GM18499 (cell line): Measurements from ENCODE around the gene RSPO3.
A peak's percentile ranks its signal among the peaks of the same experiment; 100 is the strongest.
"Not testable (repeated sequence)": the region's sequence is repeated elsewhere in the genome, so short reads cannot be mapped to it uniquely, and the experiment has no call there.

Experiments
- ATAC-seq: cut with Tn5 transposase; IDR thresholded peaks from one replicate; pipeline ENCODE4 v1.9.1; 2021; ENCODE audit warnings: moderate number of reproducible peaks; ENCODE audit not compliant: insufficient read depth, unreplicated experiment

The RSPO3 gene, protein sequence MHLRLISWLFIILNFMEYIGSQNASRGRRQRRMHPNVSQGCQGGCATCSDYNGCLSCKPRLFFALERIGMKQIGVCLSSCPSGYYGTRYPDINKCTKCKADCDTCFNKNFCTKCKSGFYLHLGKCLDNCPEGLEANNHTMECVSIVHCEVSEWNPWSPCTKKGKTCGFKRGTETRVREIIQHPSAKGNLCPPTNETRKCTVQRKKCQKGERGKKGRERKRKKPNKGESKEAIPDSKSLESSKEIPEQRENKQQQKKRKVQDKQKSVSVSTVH

DNA sequence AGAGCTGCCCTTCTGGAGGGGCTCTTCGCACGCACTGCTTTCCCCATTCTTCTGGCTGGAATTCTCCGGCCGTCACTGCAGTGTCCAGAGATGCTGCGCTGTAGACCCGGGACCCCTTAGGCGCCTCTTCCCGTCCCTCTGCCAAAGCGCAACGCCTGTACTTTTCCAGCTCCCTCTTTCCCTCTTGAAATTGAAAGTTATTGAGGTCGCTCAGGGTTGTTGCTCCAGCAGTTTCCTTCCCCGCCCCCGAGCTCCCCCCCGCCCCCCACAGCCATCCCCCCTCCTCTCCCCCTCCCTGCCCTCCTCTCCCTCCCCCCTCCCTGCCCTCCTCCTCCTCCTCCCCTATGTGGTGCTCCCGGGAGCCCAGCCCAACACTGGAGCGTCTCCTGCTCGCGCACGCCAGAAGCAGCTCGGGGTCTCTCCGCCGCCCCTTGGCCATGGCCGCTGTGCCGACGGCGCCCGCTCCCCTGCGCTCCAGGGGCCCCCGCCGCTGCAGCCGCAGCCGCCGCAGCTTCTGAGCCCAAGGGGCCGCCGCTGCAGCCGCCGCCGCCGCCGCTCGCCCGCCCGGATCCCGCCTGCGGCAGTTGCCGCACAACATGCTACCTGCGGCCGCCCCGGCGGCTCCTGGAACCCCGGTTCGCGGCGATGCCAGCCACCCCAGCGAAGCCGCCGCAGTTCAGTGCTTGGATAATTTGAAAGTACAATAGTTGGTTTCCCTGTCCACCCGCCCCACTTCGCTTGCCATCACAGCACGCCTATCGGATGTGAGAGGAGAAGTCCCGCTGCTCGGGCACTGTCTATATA is at the start of gene RSPO3:
Gene RSPO3 (plus strand): TSS at position 374 of the 804 bp plus-strand sequence. CDS start 522 bp downstream, outside the sequence.
- ATAC-seq = no peak

DNA sequence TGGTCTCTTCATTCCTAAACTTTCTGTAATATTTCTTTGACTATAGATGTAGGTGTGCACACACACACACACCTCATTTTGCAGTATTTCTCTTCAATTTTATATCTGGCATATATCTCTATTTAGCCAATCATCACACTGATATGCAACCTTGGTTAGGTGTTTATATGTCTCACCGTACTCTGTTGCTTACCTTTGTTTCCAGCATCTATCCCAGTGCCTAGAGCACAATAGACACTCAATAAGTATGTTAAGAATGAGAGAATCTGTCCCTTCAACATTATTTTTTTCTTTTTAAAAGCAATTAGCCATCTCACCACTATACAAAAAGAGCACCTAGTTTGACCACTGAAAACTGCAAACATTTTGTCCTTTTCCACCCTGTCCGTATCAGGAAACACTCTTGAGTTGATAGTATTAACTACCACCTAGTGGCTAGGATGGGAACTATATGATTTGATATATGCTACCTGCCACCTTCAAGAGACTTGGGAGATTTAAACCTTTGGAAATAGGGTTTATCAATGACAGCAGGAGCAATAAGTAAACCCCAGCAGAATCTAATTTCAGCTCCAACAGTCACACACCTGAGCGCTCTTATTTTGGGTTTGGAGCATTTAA is 48.7 kb upstream of the RSPO3 start:
- peak; percentile 61 for ATAC-seq

DNA sequence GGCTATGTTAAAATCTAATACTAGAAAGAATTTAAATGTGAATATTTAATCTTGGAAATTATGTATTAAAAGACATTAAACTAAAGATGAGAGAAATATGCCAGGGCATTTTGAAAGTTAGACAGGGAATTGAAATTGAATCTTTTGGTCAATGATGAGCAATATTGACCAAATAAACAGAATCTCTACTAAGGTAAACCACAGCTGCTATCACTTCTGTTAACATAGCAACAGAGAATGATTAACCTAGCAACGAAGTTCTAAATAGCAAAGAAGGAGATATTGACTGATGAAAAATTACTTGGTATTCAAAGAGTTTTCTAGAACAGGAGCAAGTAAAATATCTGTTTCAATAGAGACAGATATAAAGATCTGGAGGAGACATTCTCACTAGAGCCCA is 45.2 kb upstream of the RSPO3 start:
- ATAC-seq = peak; percentile 49

DNA sequence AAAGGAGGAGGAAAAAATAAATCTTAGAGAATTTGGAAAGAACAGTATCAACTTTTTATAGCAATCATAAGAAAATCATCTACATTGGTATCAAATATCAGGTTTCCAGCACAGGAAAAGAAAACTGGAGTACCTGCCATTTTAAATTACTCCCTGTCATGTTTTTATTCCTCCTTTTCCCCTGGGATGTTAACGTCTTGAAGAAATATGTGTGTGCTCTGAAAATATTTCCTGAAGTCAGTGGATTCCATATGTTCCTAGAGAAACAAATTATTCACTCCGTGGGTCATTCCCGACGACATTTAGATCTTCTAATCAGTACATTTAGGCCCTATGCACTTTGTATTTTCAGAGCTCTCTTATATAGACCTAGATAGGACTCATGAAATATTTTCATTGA is 42.0 kb upstream of the RSPO3 start:
- no peak for ATAC-seq

DNA sequence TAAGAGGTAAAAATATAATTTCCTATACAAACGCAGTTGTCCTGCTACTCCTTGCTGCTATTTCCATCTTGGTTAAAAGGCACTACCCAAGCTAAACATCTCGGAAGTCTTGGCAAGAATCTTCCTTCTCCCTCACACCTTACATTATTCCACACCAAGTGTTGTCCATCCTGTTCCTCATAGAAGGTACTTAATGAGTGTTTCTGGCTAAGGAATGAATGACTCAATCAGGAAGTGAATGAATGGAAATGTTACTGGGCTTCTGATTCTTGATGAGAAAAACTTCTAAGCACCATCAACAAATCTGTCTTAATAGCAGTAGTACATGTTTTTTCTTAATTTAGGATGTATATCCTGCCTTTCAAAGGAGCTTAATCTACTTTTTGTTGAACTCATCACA is 40.6 kb upstream of the RSPO3 start:
- no peak for ATAC-seq

DNA sequence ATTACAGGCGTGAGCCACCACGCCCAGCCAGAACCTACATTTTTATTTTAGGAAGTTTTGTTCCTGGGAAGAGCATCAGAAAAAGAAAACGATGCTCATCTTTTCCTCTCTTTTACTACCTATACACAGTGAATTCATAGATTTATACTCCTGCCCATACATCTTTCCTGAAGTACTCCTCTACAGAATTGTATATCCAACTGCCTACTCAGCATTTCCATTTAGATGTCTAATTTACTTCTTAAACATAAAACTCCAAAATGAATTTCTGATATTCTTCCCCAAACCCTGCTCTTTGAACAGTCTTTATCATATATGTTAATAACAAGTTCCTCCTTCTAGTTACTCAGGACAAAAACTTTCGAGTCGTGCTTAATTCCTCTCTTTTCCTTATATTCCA is 39.8 kb upstream of the RSPO3 start:
- no peak for ATAC-seq

DNA sequence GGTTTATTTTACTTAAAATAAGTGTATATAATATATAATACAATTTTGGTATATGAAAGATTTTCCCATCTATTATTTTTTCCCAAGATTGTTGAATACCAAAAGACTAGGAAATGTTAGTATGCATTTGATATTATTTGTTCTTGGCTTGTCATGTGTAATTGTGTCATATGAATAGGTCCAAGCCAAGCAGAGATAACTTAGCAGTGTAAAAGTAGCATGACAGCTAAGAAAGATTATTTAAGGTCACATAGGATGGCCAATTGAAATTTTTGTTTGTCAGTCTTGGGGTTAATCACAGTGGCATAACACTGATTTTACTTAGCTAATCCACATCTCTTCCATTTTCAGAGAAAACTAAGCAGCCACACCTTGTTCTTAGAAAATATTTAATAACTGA is 38.8 kb upstream of the RSPO3 start:
- ATAC-seq = no peak

DNA sequence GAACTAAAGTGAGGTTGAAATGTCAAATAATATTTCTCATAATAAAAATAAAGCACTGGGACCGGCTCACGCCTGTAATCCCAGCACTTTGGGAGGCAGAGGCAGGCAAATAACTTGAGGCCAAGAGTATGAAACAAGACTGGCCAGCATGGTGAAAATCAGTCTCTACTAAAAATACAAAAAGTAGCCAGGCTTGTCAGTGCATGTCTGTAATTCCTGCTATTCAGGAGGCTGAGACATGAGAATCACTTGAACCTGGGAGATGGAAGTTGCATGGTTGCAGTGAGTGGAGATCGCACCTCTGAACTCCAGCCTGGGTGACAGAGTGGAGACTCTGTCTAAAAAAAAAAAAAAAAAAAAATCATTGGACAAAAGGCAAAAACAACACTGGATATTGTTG is 38.4 kb upstream of the RSPO3 start:
- ATAC-seq = no peak

DNA sequence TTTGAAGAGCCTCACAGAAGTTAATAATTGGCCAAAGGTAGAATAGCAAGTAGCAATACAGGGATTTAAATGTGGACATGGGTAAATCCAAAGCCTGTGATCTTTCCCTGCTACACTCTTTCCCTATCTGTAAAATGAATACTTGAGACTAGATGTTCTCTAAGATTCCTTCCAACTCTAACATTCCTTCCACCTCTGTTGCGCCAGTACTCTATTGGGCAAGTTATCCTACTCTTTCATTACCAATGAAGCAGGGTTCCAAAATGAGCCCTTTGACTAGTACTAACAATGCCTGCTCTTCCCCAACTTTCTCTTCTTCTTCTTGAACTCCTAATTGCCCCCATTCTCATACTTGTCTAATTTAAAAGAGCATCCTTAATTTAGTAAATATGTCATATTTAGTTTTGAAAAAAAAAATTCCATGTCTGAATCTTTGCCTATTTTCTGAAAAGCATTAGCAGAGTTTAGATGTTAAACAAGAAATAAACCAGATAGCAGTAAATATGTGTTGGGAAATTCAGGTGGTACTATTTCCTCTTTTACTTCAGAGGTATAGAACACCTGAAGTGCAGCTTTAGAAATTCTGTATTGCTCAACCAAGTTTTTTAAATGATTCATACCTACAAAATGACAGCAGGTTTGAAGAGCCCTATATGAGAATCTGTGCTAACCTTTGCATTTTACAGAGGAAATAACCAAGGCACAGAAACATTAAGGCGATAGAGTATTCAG is 35.1 kb upstream of the RSPO3 start:
- ATAC-seq = no peak

DNA sequence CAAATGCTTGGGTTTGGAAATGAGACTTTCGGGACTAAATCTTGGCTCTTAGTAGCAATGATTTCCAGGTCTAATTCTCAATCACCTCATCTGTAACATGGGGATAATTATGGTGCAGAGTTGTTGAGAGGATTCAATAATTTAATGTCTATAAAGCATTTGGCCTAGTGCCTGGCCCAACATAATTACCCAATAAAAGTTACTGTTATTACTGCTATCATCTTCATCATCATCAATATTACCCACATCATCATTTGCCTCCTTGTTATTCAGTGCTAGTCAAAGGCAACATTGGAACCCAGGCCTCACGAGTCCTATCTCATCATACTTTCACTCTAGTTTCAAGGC is 34.5 kb upstream of the RSPO3 start:
- no peak for ATAC-seq

DNA sequence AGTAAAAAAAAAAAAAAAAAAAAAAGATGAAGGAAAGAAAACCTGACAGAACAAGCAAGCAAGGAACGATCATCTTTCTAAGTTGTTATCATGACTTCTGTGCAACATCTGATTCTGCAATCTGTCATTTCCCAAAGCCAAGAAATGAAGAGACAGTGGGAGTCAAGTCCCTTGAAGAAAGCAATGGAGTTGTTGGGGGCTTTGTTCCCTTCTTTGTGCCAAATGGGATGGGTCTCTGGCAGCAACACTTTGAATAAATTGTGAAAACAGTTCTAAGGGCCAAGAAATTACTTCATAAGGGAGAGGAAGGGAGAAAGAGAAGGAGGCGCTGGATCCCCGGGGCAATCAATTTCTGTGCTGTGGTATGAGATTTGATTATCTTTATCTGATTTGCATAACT is 33.3 kb upstream of the RSPO3 start:
- ATAC-seq = no peak

DNA sequence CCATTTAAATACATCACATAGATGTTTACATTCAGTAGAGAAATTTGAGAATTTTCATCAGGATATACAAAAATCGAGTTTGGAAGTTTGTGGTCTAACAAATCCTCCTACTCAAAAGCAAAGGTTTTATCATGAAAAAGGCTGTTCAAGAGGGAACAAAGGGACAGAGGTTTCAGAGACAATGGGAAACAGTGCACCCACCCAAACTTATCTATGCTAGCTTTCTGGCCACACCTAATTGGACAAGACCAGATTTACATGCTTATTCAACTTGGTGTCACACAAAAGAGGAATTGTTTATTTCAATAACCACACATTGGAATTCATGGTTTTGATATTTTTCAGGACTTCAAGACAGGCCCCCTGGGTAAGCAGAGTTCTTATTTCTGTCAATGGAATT is 28.4 kb upstream of the RSPO3 start:
- ATAC-seq = no peak

DNA sequence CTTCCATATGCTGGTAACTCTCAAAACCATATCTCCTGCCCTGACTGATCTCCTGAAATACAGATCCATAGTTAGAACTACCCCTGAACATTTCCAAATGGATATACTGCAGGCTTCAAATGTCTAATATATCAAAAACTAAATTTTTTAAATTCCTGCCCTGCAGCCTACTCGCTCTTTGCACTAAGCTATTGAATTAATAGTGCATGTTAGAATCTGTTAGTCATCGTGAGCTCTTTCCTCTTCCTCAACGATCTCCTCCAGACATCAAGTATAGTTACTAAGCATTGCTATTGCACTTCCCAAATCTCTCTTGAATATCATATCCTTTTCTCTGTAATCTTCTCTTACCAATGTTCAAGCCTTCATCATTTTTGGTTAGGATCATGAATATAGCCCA is 26.0 kb upstream of the RSPO3 start:
- ATAC-seq = no peak

DNA sequence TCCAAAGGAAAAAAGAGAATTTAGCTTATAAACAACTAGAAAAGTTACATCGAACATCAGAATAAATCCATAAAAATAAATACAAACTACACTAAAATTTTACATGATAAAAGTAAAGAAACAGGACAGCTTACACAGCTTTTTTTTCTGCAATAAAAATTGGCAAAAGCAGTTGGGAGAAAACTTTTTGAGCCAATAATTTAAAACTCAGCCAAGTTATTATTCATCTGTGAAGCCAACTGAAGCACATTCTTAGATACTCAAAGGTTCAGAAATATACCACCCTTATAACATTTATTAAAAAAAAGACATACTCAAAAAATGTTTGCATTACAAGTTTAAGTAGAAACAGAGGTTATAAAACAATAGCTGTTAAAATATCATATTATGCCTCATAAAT is 23.7 kb upstream of the RSPO3 start:
- ATAC-seq = no peak

DNA sequence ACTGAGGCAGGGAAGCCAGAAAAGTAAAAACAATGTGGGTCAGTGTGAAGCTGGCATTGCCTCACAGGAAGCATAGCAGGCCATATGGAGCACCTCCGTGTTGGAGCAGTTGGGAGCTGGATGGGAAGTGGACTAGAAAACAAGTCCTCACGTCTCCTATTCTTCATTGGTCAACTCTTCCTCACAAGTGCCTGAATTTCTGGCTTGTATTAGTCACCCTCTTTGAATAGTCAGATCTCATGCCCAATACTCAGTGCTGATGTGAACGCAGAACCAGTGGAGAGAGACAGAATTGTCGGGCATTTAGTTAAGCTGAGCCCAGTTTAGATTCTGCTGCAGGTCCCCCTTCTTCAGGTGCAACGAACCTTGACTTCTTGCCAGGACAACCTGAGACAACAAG is 22.3 kb upstream of the RSPO3 start:
- ATAC-seq = no peak

DNA sequence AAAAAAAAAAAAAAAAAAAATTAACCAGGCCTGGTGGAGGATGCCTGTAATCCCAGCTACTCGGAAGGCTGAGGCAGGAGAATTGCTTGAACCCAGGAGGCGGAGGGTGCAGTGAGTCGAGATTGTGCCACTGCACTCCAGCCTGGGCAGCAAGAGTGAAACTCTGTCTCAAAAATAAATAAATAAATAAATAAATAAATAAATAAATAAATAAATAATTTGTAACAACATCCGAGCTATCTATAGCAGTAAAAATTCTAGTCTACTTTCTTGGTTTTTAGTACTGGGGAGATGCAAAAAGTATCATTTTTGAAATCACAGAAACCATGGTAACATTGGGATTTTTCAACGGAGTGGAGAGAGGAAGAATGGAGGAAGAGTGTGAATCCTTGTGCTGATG is 21.0 kb upstream of the RSPO3 start:
- not testable (repeated sequence) for ATAC-seq

DNA sequence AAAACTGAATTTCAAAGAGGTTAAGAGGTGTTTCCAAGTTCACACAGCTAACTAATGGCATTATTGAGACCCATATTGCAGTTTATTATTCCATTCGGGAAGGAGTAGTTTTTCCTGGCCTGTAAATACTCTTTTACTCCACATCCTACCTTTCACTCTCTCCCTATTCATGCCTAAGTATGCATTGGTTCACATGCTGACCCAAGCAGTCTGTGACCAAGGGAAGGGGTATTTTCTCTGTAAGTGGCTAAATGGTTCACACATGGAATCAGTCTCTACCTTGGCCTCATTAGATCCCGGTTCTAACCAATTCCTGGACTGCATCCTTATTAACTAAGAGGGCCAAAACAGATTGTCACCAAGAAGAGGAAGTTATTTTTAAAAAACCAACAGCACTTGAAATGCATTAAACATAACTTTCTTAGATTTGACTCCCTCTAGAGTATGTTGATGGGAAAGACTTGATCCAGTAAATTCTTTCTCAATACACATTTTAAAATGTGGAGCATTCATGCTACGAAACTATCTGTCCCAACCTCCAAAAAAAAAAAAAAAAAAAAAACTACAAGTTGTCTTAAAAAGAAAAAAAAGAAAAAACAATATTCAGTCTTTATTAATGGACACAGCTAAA is 17.8 kb upstream of the RSPO3 start:
- no peak for ATAC-seq

DNA sequence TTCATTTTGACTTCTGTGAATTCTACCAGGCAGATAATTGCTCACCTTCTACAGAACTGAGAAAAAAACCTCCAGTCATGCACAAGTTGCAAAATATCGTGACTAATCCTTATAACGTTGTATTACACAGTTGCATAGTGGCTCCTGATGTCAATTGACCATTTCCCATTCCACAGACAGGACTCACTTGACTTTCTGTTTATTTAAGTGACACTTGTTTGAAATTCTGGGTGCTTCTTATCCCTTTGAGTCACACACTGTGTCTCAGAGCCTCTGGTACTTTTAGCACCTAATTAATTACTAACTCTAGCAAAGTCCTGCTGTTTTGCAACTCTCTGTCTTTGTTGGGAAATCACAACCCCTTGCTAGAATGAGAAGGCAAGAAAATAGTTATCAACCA is 16.2 kb upstream of the RSPO3 start:
- ATAC-seq = no peak

DNA sequence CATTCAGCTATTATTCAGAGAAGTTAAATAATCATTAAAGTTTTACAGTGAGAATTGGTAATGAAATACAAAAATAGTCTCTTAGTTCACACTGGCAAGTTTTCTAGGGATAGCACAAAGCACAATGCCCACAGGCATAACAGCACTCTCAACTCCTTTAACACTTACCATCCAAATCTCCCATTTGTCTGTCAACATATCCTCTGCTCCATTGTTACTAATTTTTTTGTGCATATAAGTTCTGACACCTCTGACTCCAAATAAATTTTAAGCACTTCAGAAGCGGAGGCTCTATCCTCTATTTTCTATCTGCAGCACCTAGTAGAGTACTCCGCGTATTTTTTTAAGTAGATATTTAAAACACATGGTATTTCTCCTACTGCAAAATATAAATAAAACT is 15.6 kb upstream of the RSPO3 start:
- no peak for ATAC-seq

DNA sequence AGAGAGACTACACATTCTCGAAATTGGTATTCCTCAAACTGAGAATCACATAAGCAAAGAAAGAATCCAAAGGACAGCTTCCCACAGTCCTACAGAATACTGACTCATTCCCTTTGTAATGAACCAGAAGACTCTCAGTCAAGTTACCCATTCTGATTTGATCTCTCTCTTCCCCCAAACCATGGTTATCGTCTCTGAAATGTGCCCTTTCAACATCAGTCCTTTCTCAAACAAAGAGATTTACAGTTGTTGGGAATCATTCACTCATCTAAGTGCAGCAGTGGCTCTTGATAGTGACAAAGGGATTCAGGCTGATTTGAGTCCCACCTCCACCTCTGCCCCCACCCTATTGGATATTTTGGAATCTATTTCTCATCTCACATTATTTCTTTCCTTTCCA is 15.0 kb upstream of the RSPO3 start:
- ATAC-seq = no peak

DNA sequence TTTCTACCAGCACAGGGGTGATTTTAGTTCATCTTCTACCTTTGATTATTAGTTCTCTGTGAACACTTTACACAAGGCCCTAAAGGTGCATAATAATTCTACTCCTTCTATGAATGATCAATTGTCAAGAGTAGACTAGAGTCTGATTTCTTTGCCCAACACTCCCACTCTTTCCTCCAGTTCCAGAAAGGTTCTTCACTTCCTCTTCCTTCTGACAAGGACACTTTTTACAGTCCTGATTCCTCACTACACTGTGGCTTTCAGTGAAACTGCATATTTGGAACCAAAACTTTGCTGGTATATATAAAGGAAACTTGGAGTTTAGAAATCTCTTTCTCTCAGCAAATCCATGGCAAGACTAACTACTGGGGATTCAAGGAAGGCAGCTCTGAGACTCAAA is 10.6 kb upstream of the RSPO3 start:
- ATAC-seq = no peak
